Right cardiac atrium (tissue), 5 donors: ENCODE data around the gene SIX3. TPM values are rescaled to one million over a fixed set of nuclear protein-coding genes. Genes with fewer than 3 reads are reported as not detected.

Source experiments
- ATAC-seq, 2 donors: fragments of 200-7000 bp; cut with Tn5 transposase; one replicate each; pipeline versions ENCODE4 v1.8.0 to v1.9.1; 2020; ENCODE audit warnings: moderate library complexity in 2 of 2, mild to moderate bottlenecking in 1 of 2
- DNase-seq, 3 donors: peaks; one replicate each; pipeline ENCODE4 v3.0.0-alpha.2; 2020
- H3K27ac ChIP-seq: one replicate; pipeline ENCODE4 v1.5.1; 2013; ENCODE audit warnings: mild to moderate bottlenecking, low read length, control low read depth, moderate library complexity
- H3K27me3 ChIP-seq: one replicate; pipeline ENCODE4 v1.6.1; 2013; ENCODE audit not compliant: control insufficient read depth, insufficient read depth
- H3K4me1 ChIP-seq: one replicate; pipeline ENCODE4 v1.6.1; 2013; ENCODE audit warnings: low read length; ENCODE audit not compliant: control insufficient read depth, insufficient read depth
- H3K4me3 ChIP-seq: one replicate; pipeline ENCODE4 v1.5.1; 2013; ENCODE audit warnings: low read length, control low read depth
- H3K9me3 ChIP-seq: one replicate; pipeline ENCODE4 v1.6.1; 2013; ENCODE audit warnings: low read length; ENCODE audit not compliant: control insufficient read depth
- WGBS: extraction: QIAGEN DNeasy Blood & Tissue Kit; methylation state at CpG from one replicate; pipeline ENCODE4 v1.1.7; 2013; 5-methylcytosine and 5-hydroxymethylcytosine counted together
- intact Hi-C, 4 donors: fragments of 100-400 bp; cut with DNase I; formaldehyde crosslinking; loops; one replicate each; pipeline versions ENCODE4 v1.11.0 to v1.14.0; 2022 to 2023
- polyA plus RNA-seq: library from polyadenylated mRNA; stranded (reverse); fragments of 200-250 nt; gene quantifications from one replicate; pipeline ENCODE4 v1.2.3, GENCODE V29; 2013
- total RNA-seq, 4 donors: library from RNA; stranded (reverse); fragmentation: NEBNext Ultra II Directional; extraction: Animal tissue kit (Norgen Biotek cat#: 25700); gene quantifications; one replicate each; pipeline ENCODE4 v1.2.1, GENCODE V29; 2021
- donor health status: healthy with polysubstance abuse.
- donor health status: DM: no; HTN: yes; CAD: no.
- donor health status: DM: no; HTN: no; CAD: no.
- donor health status: DM: no; HTN: yes; CAD: no; lungs with severe emphysema.
- donor health status: DM: yes; HTN: yes; CAD: no.

The SIX3 gene
- total and polyA plus RNA-seq, 5 donors = not detected

- Histone ChIP-seq H3K4me1 (no peaks in the 10 kb centered on the region), H3K27ac (no peak overlapping the region), H3K9me3 (no peaks in the 10 kb centered on the region), H3K4me3 (no peak overlapping the region), H3K27me3 (peaks cover 14% of the 10 kb centered on the region)
- 68% methylated on average over 2 of the region's 2 CpGs for WGBS
- ATAC-seq (no peak), DNase-seq (no peak)
- intact Hi-C loops = no loop called here
Measured at GRCh38 chr2:44920751-44921150, 20.8 kb upstream of the SIX3 start.

DNA sequence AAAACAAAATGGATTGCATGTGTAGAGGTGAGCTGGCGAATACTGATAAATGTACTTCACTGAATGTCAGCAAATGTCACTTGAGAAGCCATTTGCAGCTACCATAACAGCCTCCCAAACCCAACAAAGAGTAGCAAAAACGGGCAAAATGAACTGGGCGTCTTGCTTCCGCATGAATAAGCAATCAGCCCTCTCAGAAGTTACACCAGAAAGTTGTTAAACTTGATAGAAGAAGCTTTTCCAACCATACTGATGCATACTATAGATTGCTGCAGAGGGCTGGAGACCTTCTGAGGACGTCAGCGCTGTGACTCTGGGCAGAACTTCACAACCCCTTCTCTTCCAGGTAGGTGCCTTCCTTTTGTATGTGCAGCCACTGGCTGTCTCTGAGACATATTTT is 18.7 kb upstream of the SIX3 start:
- Histone ChIP-seq H3K27me3 (peaks cover 12% of the 10 kb centered on the region), H3K9me3 (no peaks in the 10 kb centered on the region), H3K4me3 (no peak overlapping the region), H3K4me1 (no peaks in the 10 kb centered on the region), H3K27ac (no peak overlapping the region)
- intact Hi-C loops = no loop called here
- ATAC-seq (no peak), DNase-seq (no peak)
- 77% methylated on average over 6 of the region's 6 CpGs for WGBS

DNA sequence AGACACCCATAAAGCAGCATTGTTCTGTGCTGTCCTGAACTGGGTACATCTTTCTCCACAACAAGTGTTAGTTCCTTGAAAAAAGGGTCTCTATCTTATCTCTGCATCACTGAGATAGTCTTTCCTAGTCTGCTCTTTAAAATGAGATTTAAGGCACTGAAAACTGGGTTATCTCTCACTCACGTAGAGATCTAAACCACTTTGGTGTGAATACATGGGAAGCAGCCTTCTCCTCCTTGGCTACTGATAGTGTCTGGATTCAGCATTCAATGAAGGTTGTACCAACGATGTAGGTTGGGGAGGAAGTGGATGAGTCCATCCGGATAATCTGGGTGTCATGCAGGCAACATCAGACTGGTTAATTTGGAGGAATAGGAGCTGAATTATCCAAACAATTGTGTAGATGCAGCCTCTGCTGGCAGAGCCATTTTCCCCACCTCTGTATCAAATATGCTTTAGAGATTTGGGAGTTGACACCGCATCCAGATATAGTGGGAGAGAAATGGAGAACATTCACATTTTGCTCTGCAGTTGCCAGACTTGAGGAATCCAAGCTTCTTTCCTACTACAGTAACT is 15.9 kb upstream of the SIX3 start:
- peaks cover 12% of the 10 kb centered on the region for H3K27me3 ChIP-seq
- DNase-seq (no peak), ATAC-seq (no peak)
- intact Hi-C loops = no loop called here
- 12% methylated on average over 4 of the region's 4 CpGs for WGBS
- no peaks in the 10 kb centered on the region for H3K4me1 ChIP-seq
- no peaks in the 10 kb centered on the region for H3K9me3 ChIP-seq
- H3K4me3 ChIP-seq = no peak overlapping the region
- H3K27ac ChIP-seq = no peak overlapping the region

DNA sequence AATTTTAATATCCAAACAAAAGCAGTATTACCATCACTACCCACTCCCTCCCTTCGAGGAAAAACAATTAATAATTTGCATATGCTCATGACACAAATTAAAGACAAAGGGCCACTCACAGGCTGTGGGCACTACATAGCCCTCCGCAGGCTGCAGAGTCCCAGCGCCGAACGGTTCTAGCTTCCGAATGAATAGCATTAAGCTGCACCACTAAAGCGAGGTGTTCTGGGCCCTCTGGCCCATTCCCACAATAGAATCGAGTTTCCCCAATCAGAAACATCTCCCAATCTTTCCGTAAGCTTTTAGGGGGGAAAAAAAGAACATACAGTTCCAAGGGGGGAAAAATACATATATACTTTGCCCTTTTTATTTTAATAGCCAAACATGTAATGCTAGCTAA is 14.5 kb upstream of the SIX3 start:
- intact Hi-C loops = no loop called here
- no peak overlapping the region for H3K27ac ChIP-seq
- no peak overlapping the region for H3K4me3 ChIP-seq
- no peaks in the 10 kb centered on the region for H3K9me3 ChIP-seq
- DNase-seq (no peak), ATAC-seq (no peak)
- H3K27me3 ChIP-seq = peaks cover 12% of the 10 kb centered on the region
- H3K4me1 ChIP-seq = no peaks in the 10 kb centered on the region
- WGBS = 14% methylated on average over 9 of the region's 9 CpGs

DNA sequence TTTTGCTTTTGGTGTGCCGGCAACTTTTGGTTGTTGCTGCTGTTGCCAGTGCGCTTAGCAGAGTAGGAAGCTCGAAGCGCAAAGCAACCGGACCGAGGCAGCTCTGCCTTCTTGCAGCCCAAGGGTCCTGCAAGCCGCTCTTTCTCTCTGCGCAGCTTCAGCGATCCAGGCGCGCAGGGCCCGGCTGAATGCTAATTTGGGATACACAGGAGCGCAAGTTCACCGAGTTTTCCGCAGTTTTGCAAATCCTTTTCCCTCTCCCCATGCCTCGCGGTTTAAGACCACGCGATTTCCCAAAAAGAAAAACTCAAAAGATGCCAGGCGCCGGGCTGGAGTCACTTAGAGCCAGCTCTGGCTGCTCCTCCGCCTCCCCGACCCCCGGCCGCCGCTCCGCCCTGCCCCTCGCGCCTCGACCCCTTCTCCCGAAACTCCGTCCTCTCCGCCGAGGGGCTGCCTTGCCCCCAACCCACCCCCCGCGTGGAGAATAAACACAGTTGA is 13.5 kb upstream of the SIX3 start:
- intact Hi-C loops = no loop called here
- WGBS = 5% methylated on average over 36 of the region's 36 CpGs
- DNase-seq (no peak), ATAC-seq (no peak)
- Histone ChIP-seq H3K27me3 (peaks cover 10% of the 10 kb centered on the region), H3K4me1 (no peaks in the 10 kb centered on the region), H3K27ac (no peak overlapping the region), H3K4me3 (peak overlapping the region; percentile 29), H3K9me3 (no peaks in the 10 kb centered on the region)

DNA sequence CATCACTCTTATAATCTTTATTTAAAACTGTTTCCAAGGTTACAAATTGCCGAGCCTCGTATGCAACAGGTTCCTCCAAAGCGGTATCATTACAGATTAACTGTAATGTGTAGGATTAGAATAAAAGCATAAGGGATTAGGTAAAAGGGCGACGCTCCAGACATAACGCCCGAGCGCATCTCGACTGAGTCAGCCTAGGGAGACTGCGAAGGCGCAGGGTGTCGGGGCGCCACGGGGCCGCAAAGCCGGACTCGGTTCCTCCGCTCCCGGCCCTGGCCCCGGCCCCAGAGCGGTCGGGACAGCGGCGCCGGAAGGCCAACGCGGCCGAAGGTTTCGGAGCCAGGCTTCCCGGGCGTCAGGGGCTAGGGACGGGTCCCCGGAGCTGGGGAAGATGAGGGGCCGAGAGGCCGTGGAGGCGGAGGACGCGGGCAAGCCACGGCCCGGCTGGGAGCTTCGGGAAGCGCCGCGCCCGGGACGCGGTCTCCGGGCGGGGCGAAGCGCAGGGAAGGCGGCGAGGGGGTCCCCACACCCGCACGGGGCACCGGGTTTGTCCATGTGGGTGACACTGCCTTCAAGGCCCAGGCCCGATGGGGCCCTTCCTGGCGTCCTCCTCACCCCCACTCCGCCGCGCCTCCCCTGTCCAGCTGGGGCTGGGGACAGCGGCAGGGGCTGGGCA is 12.9 kb upstream of the SIX3 start:
- intact Hi-C loops = no loop called here
- 2% methylated on average over 62 of the region's 62 CpGs for WGBS
- Histone ChIP-seq H3K27ac (no peak overlapping the region), H3K9me3 (no peaks in the 10 kb centered on the region), H3K27me3 (peaks cover 5% of the 10 kb centered on the region), H3K4me1 (no peaks in the 10 kb centered on the region), H3K4me3 (peak overlapping the region; percentile 29)
- peak in 1 of 2 donors; percentile 13 for ATAC-seq
- no peak for DNase-seq

DNA sequence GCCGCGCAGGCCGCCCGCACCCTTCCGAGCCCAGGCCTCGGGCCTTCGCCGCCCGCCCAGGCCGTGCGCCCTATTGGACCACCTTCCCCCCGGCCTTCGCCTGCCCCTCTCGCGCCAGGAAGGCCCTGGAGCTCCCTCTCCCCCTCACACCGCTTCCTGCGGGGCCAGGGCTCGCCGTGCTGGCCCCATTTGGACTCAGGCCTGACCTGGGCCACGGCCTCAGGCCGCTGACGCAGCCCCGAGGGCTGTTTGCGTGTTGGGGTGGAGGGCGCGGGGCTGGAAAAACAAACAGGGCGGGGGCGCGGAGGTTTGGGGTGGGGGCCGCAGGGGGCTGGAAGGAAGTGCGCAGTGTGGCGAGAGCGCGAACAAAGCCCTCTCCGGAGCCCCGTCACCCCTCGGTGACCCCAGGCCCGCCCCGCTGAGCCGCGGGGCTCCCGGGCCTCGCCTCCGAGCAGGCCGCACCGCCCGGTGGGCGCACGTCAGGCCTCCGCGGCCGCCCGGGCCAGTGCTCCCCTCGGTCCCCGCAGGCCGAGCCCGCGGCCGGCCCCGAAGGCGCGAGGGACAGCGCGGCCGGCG is 12.3 kb upstream of the SIX3 start:
- WGBS = 4% methylated on average over 66 of the region's 66 CpGs

DNA sequence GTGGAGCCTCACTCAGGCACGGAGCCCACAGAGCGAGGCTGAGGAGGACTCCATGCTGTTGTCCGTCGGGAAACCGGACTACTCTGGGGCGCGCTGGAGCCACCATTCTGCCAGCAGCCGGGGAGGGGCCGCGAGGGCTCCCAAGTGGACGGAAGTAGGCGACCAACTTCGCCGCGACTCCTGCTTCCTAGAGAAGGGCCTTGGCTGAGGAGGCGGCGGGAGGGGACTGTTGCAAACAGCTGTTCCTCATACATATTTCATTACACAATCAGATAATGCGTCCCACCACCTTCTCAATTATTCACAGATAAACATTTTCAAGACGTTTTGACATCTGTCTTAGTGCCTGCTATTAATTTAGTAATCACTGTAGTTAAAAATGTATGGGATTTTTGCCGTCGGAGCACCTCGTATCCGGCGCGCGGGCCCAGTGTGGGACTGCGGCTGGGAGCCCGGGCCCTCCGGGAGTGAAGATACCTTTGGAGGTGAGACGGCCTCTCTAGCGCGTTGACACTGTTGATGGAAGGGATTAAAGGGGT is 11.7 kb upstream of the SIX3 start:
- H3K27me3 ChIP-seq = peaks cover 3% of the 10 kb centered on the region
- H3K4me1 ChIP-seq = no peaks in the 10 kb centered on the region
- H3K9me3 ChIP-seq = no peaks in the 10 kb centered on the region
- intact Hi-C loops = no loop called here
- DNase-seq (no peak), ATAC-seq (no peak)
- H3K4me3 ChIP-seq = peak overlapping the region; percentile 4
- WGBS = 6% methylated on average over 32 of the region's 32 CpGs
- H3K27ac ChIP-seq = no peak overlapping the region

More for the DNA sequence above, 12.3 kb upstream of the SIX3 start:
- H3K9me3 ChIP-seq = no peaks in the 10 kb centered on the region
- ATAC-seq (peak; percentile 41 to 42), DNase-seq (no peak)
- intact Hi-C loops = no loop called here
- H3K27ac ChIP-seq = no peak overlapping the region
- H3K27me3 ChIP-seq = peaks cover 5% of the 10 kb centered on the region
- H3K4me3 ChIP-seq = peak overlapping the region; percentile 4
- H3K4me1 ChIP-seq = no peaks in the 10 kb centered on the region

GRCh38 chr2:44930274-44931197 is 11.0 kb upstream of the SIX3 start:
- no peak overlapping the region for H3K4me3 ChIP-seq
- no peaks in the 10 kb centered on the region for H3K4me1 ChIP-seq
- no peak overlapping the region for H3K27ac ChIP-seq
- no peak for ATAC-seq
- no peaks in the 10 kb centered on the region for H3K27me3 ChIP-seq
- 11% methylated on average over 28 of the region's 28 CpGs for WGBS
- DNase-seq = no peak
- no peaks in the 10 kb centered on the region for H3K9me3 ChIP-seq
- intact Hi-C loops = no loop called here

GRCh38 chr2:44931198-44931780 is 10.2 kb upstream of the SIX3 start:
- intact Hi-C loops = no loop called here
- 54% methylated on average over 10 of the region's 10 CpGs for WGBS
- Histone ChIP-seq H3K27me3 (no peaks in the 10 kb centered on the region), H3K27ac (no peak overlapping the region), H3K4me1 (no peaks in the 10 kb centered on the region), H3K4me3 (no peak overlapping the region), H3K9me3 (no peaks in the 10 kb centered on the region)
- ATAC-seq (no peak), DNase-seq (no peak)
